ENCODE results near the gene S100A3.
A peak's percentile ranks its signal among the peaks of the same experiment; 100 is the strongest.

S100A3 gene

DNA sequence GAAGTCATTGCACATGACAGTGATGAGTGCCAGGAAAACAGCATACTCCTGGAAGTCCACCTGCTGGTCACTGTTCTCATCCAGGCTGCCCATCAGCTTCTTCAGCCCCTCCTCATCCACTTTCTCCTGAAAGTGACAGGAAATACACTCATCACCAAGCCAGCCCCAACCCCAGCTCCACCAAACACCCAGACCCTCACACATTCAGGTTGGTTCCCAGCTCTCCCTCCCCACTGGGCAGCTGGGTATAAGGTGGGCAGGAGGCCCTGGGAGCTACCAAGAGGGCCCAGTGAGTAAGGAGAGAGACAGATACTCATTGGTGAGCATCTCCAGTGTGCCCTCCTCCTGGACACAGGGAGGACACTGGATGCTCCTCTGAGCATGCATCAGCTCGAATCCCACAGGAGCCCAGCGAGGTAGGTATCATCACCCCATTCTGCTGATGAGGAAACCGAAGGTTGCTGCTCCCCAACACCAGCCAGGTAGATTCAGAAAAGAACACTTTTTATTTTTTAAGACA, 12.5 kb upstream of the S100A3 start:
- Mint-ChIP-seq H3K4me3 (no peak overlapping the region), H3K36me3 (no peaks in the 10 kb centered on the region), H3K9me3 (no peaks in the 10 kb centered on the region), H3K27me3 (no peaks in the 10 kb centered on the region), H3K27ac (no peak overlapping the region), H3K4me1 (peaks cover 13% of the 10 kb centered on the region)

DNA sequence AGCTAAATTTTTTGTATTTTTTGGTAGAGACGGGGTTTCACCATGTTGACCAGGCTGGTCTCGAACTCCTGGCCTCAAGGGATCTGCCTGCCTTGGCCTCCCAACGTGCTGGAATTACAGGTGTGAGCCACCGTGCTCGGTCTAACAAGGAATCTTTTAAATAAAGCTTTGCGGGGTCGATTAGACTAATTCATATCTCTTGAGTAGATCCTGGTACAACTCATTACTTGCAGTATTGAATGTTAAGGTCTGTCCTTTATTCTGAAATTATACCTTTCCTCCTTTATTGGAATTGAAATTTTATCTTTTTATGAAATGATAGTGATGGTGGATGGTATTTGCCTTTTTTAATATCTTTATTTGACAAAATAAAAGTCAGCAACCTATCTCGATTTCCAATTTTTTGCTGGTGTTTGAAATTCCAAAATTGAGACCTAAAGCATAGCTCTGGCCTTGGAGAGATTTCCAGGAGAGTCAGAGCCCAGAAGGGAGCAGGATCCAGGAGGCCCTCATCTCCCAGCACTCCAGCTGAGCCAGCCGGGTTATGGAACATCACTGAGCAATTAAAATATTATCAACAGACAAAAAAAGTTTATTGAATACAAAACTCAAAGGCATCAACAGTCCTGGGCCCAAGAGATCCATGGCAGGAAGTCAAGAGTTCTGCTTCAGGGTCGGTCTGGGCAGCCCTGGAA, 11.9 kb upstream of the S100A3 start:
- no peaks in the 10 kb centered on the region for H3K27me3 Mint-ChIP-seq
- no peak overlapping the region for H3K27ac Mint-ChIP-seq
- H3K4me3 Mint-ChIP-seq: no peak overlapping the region
- no peaks in the 10 kb centered on the region for H3K9me3 Mint-ChIP-seq
- no peaks in the 10 kb centered on the region for H3K36me3 Mint-ChIP-seq
- peaks cover 8% of the 10 kb centered on the region for H3K4me1 Mint-ChIP-seq

DNA sequence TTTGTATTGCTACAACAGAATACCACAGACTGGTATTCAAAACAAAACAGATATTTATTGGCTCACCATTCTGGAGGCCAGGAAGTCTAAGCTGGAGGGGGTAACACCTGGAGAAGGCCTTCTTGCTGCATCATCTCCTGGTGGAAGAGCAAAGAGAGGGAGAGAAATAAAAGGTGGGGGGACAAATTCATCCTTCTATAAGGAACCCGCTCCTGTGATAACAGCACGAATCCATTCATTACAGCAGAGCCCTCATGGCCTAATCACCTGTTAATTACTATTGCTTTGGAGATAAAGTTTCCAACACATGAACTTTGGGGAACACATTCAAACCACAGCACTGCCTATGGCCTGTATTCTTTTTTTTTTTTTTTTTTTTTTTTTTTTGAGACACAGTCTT, 11.2 kb upstream of the S100A3 start:
- Mint-ChIP-seq H3K9me3 (no peaks in the 10 kb centered on the region), H3K36me3 (no peaks in the 10 kb centered on the region), H3K27me3 (no peaks in the 10 kb centered on the region), H3K27ac (no peak overlapping the region), H3K4me1 (peaks cover 2% of the 10 kb centered on the region), H3K4me3 (no peak overlapping the region)

DNA sequence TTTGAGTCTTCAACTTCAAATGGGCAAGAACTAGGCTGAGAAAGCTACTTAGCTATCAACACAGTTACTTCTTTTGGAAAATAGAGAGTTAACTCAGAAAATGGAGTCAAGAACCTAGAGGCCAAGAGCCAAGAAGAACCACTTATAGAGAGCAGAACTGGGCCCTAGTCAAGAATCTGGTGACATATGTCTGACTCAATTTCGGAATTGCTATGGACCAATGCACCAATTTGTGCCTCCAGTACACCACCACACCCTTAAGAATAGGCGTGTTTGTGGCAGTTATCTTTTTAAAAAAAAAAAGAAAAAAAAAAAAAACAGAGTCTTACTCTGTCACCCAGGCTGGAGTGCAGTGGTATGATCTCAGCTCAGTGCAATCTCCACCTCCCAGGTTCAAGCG, 8.8 kb upstream of the S100A3 start:
- H3K9me3 Mint-ChIP-seq: no peaks in the 10 kb centered on the region
- H3K4me3 Mint-ChIP-seq: no peak overlapping the region
- H3K4me1 Mint-ChIP-seq: peaks cover 4% of the 10 kb centered on the region
- H3K27ac Mint-ChIP-seq: no peak overlapping the region
- H3K36me3 Mint-ChIP-seq: no peaks in the 10 kb centered on the region
- H3K27me3 Mint-ChIP-seq: no peaks in the 10 kb centered on the region

DNA sequence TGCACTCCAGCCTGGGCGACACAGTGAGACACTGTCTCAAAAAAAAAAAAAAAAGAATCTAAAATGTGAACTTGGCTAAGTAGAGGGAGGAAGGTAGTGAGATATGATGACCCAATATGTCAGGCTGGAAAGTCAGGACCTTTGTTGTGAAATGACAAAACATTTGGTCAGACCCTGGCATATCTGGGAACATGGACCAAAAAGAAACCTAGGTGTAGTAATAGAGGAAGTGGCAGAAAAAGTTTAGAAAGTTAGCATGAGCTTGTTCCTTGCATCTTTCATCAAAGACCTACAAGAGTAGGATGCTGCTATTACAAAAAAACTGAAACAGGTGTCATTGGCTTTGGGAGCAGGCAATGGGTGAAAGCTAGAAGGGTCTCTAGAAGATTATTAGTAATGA, 7.3 kb upstream of the S100A3 start:
- Mint-ChIP-seq H3K4me1 (peaks cover 4% of the 10 kb centered on the region), H3K4me3 (no peak overlapping the region), H3K27me3 (no peaks in the 10 kb centered on the region), H3K9me3 (no peaks in the 10 kb centered on the region), H3K36me3 (no peaks in the 10 kb centered on the region), H3K27ac (no peak overlapping the region)

DNA sequence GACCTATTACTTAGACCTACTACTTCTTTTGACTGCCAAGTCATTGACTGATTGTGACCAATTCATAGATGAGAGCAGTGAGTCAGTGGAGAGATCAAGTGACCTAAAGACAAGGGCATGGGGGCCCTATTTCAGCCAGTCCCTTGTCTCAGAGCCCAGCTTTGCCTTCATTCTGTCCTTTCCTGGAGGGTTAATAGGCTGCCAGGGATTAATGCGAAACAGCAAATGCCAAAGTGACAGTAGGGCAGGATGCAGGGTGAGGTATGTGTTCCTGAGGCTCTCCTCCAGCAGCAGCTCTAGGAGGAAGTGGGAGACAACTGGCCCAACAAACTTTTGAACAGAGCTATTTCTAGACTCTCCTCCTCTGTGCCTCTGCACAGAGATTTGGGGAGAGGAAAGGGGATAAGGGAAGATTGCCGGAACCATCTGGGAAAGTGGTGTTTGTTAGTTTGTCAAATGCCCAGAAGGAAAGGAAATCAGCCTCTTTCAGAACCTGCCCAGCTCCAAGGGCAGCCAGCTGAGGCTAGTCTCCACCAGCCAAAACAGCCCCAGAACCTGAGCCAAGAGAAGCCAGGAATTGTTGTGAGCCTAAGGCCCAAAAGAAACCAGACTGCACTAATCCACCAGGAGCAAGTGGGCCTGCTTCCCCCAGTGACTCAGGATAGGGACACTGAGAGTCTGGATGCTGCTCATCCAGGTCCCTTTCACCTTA, 4.9 kb upstream of the S100A3 start:
- Mint-ChIP-seq H3K27me3 (no peaks in the 10 kb centered on the region), H3K4me3 (no peak overlapping the region), H3K27ac (no peak overlapping the region), H3K4me1 (peaks cover 4% of the 10 kb centered on the region), H3K36me3 (no peaks in the 10 kb centered on the region), H3K9me3 (no peaks in the 10 kb centered on the region)

DNA sequence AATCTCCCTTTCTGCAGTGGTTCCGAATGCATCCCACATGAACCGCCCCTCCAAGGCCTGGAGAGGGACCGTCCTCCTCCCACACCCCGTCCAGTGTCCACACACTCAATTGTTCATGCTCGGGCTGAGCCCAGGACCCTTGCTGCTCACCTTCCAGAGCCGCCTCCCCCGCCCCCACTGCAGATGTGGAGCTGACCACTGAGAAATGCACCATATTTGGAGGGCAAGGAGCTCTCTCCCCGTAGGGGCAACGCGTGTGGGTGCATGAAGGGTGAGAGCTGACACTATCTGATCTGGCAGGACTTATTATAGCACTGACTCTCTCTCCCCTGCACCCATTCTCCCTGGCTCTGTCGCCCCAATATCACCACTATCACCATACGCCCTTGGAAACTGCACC, 4.0 kb upstream of the S100A3 start:
- Mint-ChIP-seq H3K9me3 (no peaks in the 10 kb centered on the region), H3K4me1 (peaks cover 8% of the 10 kb centered on the region), H3K27ac (no peak overlapping the region), H3K36me3 (no peaks in the 10 kb centered on the region), H3K27me3 (no peaks in the 10 kb centered on the region), H3K4me3 (no peak overlapping the region)

DNA sequence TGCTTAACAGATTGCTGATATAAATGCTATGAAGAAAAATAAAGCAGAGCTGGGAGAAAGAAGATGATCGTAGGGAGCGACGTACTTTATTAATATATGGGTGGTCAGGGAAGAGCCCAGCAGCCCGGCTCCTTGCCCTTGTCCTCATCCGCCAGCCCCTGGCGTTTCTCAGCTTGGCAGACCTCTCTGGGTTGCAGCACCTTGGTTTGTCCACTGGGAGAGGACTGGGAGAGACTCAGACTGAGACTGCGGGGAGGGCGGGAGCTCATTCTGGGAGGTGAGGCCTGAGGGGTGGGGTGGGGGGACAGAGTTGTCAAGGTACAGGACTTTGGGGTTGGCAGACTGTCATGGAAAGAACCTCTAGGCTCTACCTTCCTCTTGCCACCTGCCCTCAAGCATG, 3.3 kb upstream of the S100A3 start:
- no peak overlapping the region for H3K27ac Mint-ChIP-seq
- peaks cover 8% of the 10 kb centered on the region for H3K4me1 Mint-ChIP-seq
- no peaks in the 10 kb centered on the region for H3K36me3 Mint-ChIP-seq
- H3K4me3 Mint-ChIP-seq: no peak overlapping the region
- no peaks in the 10 kb centered on the region for H3K9me3 Mint-ChIP-seq
- H3K27me3 Mint-ChIP-seq: no peaks in the 10 kb centered on the region

DNA sequence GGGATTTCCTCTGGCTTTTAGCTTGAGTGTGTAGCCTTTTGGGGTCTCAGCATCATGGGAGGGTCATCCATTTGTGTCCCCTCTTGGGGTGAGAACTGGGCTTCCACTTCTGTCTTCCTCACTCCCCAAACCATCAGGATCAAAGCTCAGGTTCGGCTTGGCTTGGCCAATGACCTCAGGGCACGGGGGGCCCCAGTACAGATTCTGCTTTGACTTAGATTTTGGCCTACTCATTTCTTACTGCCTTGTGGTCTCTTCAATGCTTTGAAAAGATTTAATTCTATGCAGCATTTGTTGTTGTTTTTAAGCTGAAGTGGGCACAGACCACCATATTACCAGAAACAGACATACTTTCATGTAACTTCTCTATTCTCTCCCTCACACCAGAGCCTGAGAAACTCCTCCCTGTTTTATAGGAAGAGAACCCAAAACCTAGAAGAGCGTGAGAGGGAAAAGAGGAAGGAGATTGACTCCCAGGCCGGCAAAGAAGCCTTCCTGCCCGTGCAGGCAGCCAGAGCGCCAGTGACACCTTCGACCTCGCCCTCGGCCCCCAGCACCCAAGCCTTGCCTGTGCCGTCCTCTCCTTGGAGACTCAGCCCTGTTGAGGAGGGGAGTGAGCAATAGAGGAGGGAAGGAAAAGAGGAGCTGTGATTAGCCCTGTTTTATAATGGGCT, 1.9 kb upstream of the S100A3 start:
- no peaks in the 10 kb centered on the region for H3K27me3 Mint-ChIP-seq
- H3K36me3 Mint-ChIP-seq: no peaks in the 10 kb centered on the region
- no peaks in the 10 kb centered on the region for H3K9me3 Mint-ChIP-seq
- no peak overlapping the region for H3K4me3 Mint-ChIP-seq
- peak overlapping the region; percentile 1 for H3K27ac Mint-ChIP-seq
- peaks cover 17% of the 10 kb centered on the region for H3K4me1 Mint-ChIP-seq

DNA sequence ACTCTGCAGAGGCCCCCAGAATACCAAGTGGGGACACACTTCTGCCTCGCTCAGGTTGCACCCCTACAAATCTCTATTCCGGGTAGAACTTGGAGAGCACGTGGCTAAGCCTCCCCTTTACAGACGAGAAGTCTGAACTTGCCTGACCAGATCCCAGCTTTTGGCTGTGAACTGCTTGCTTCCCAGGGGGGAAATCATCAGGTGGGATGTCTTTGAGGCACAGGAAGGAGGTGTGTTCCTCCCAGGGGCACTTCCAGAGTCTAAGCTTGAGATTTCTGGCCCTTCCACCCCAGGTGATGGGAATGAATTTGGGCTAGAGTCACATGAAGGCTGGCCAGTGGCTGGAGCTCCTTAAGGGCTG, 1.3 kb upstream of the S100A3 start:
- H3K9me3 Mint-ChIP-seq: no peaks in the 10 kb centered on the region
- no peaks in the 10 kb centered on the region for H3K27me3 Mint-ChIP-seq
- no peak overlapping the region for H3K27ac Mint-ChIP-seq
- no peak overlapping the region for H3K4me3 Mint-ChIP-seq
- peaks cover 23% of the 10 kb centered on the region for H3K4me1 Mint-ChIP-seq
- no peaks in the 10 kb centered on the region for H3K36me3 Mint-ChIP-seq

DNA sequence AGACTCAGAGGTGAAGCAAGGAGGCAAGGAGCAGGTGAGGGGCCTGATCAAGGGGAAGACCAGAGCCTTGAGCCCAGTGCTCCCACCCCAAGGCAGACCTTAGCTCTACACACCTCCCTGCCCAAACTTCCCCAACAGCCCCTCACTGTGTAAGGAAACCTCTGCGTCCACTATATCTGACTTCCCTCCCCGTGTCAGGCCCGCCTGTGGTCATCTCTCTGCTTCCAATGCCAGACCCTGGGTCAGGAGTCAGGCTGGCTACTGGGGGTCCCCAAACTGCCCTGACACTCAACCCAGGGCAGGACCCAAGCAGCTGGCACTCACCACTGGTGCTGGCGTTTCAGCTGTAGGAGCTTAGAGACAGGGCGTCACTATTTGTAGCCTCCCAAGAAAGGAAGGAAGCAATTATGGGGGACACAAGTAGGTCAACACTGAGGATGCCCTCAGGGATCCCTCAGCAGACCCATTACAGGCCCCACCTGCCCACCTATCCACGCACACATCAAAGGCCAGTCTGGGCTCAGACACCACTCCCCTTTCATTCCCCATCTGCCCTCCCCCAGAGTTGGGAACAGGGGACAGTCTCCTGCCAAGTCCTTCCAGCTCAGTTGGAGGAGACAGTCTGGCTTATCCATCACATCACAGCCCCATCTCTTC, 811 bp upstream of the S100A3 start:
- Mint-ChIP-seq H3K9me3 (no peaks in the 10 kb centered on the region), H3K4me3 (no peak overlapping the region), H3K4me1 (peaks cover 28% of the 10 kb centered on the region), H3K27me3 (no peaks in the 10 kb centered on the region), H3K36me3 (no peaks in the 10 kb centered on the region), H3K27ac (no peak overlapping the region)

DNA sequence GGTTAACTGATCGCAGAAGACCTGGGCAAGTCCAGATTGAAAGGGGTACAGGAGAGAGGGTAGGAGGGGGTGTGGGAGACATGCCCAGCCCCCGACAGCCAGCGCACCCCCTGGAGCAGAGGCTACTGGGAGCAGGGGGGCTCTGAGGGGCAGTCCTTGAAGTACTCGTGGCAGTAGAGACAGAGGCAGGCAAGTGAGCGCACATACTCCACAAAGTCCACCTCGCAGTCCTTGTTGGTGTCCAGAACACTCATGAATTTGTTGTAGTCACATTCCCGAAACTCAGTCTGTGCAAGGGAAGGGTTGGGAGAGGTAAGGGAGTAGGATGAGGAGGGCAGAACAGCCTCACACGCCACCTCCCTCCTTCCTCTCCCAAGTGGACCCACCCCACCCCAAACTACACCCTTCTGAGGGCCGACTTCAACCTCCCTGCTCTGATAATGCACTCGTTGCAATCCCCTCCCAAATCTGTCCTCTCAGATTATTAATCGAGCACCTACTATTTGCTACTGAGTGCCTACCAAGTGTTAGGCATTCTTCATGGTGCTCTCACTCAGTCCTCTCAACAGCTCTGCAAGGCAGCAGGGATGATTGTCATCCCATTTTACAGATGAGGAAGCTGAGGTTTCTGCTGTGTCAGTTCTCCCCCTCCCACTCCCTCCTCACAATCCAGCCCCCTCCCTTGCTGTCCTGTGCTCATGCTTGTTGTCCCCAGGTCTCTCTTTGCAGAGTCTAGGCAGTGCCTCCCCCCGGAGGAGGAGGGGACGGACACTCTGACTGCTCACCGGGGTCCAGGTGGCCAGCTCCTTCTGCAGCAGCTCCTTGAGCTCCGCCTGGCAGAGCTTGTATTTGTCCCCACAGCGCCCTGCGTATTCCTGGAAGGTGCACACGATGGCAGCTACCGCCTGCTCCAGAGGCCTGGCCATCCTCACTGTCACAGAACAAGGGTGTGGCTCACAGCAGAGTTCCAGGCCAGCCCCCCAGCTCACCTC, 1.2 kb downstream of the S100A3 start:
- H3K4me3 Mint-ChIP-seq: no peak overlapping the region

DNA sequence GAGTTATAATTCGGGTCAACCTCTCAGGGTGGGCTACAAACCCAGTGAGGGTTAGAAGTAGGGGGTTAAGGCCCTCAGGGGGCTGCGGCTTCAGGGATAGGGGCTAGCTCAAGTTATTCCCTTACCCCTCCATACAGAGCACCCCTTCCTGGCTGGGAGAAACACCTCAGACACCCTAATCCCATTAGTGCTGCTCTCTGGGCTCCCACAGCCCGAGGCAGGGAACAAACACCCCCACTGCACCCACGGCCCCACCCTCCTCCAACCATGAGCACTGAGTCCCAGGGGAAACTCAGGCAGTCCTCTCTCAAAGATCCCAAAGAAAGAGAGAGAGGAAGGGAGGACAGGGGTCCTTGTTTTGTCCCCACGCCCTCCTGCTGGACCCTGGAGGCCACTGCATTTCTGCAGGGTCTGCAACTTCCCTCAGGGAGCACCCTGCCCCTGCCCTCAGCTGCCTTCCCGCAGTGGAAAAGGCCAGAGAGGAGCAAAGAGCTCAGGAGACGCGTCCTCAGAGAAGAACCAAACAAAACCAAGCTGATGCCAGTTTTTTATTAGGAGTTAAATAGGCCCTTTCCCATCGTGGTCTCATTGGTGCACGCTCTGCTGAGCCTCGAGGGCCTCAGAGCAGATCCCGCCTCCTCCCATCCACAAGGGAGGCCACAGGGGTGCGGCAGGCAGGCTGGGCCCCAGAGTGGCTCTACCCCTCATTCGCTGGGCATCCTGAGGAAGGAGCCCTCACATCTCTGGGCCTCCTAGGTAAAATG, 2.1 kb downstream of the S100A3 start:
- Mint-ChIP-seq H3K4me3 (no peak overlapping the region), H3K27ac (peak overlapping the region; percentile 89), H3K27me3 (no peaks in the 10 kb centered on the region), H3K4me1 (peaks cover 53% of the 10 kb centered on the region), H3K36me3 (peaks cover 3% of the 10 kb centered on the region), H3K9me3 (no peaks in the 10 kb centered on the region)

More for the DNA sequence above, 1.2 kb downstream of the S100A3 start:
- no peak overlapping the region for H3K27ac Mint-ChIP-seq
- H3K4me1 Mint-ChIP-seq: peaks cover 44% of the 10 kb centered on the region
- no peaks in the 10 kb centered on the region for H3K27me3 Mint-ChIP-seq
- no peaks in the 10 kb centered on the region for H3K9me3 Mint-ChIP-seq
- no peaks in the 10 kb centered on the region for H3K36me3 Mint-ChIP-seq

DNA sequence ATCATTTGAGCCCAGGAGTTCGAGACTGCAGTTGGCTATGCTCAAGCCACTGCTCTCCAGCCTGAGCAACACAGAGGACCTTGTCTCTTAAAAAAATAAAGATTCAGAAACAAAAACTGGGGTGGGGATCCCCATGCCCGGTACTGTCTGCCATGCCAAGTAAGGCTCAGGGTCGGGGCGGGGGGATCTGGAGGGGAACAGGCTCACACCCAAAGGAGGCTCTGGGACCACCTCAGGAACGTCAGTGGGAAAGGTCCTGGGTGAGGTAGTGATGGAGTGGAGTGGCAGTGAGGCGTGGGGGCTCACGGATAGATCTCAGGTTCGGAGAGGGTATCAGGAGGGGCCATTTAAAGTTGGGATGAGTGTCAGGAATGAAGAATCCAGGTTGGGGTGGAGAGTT, 2.7 kb downstream of the S100A3 start:
- Mint-ChIP-seq H3K36me3 (peaks cover 3% of the 10 kb centered on the region), H3K4me3 (no peak overlapping the region), H3K27ac (peak overlapping the region; percentile 89), H3K27me3 (no peaks in the 10 kb centered on the region), H3K9me3 (no peaks in the 10 kb centered on the region), H3K4me1 (peaks cover 59% of the 10 kb centered on the region)

Measured in activated naive CD4-positive, alpha-beta T cell treated with anti-CD3 and anti-CD28 coated beads, Interleukin-2, amount 50 U/mL, for 24 hours (primary cell).